Ectodermal cell (in vitro differentiated cells): ENCODE results near the gene HPCAL1.

Experiments
- H3K27ac ChIP-seq: 2 replicates; pipeline ENCODE4 v1.7.0; 2013; ENCODE audit warnings: mild to moderate bottlenecking, low read depth, low read length; ENCODE audit not compliant: insufficient read depth, poor library complexity, severe bottlenecking
- H3K27me3 ChIP-seq: 2 replicates; pipeline ENCODE4 v1.7.0; 2013; ENCODE audit warnings: mild to moderate bottlenecking, low read length; ENCODE audit not compliant: insufficient read depth, control insufficient read depth, poor library complexity, severe bottlenecking
- H3K36me3 ChIP-seq: one replicate; pipeline ENCODE4 v1.7.0; 2013; ENCODE audit warnings: low read length; ENCODE audit not compliant: control insufficient read depth, insufficient read depth
- H3K4me1 ChIP-seq: one replicate; pipeline ENCODE4 v1.7.0; 2013; ENCODE audit warnings: low read length; ENCODE audit not compliant: control insufficient read depth, insufficient read depth
- H3K4me3 ChIP-seq: 2 replicates; pipeline ENCODE4 v1.7.0; 2013; ENCODE audit warnings: low read depth, low read length, control low read depth; ENCODE audit not compliant: insufficient read depth
- H3K9me3 ChIP-seq: 2 replicates; pipeline ENCODE4 v1.7.0; 2013; ENCODE audit warnings: mild to moderate bottlenecking, low read length, moderate library complexity; ENCODE audit not compliant: control insufficient read depth
- WGBS, 2 experiments: methylation state at CpG; one replicate each; pipeline ENCODE4 v1.1.7; 2013; ENCODE audit warnings: missing lambda C conversion rate in 2 of 2; 5-methylcytosine and 5-hydroxymethylcytosine counted together

The HPCAL1 gene

GRCh38 chr2:10329880-10330699 lies 27.4 kb downstream of the HPCAL1 start:
- no peaks in the 10 kb centered on the region for H3K27me3 ChIP-seq
- no peaks in the 10 kb centered on the region for H3K36me3 ChIP-seq
- peaks cover 47% of the 10 kb centered on the region for H3K4me1 ChIP-seq
- H3K4me3 ChIP-seq = no peak overlapping the region
- WGBS, 2 experiments = 82 to 83% methylated on average over 21 of the region's 21 CpGs
- no peaks in the 10 kb centered on the region for H3K9me3 ChIP-seq
- H3K27ac ChIP-seq = no peak overlapping the region

- Histone ChIP-seq H3K36me3 (no peaks in the 10 kb centered on the region), H3K4me1 (peaks cover 47% of the 10 kb centered on the region), H3K27ac (no peak overlapping the region), H3K4me3 (no peak overlapping the region), H3K9me3 (no peaks in the 10 kb centered on the region), H3K27me3 (no peaks in the 10 kb centered on the region)
- WGBS, 2 experiments = 89 to 90% methylated on average over 9 of the region's 9 CpGs
These were observed 28.0 kb downstream of the HPCAL1 start for GRCh38 chr2:10330700-10331026.

GRCh38 chr2:10331027-10331701 lies 28.5 kb downstream of the HPCAL1 start:
- WGBS, 2 experiments = 82 to 83% methylated on average over 33 of the region's 33 CpGs
- no peaks in the 10 kb centered on the region for H3K36me3 ChIP-seq
- H3K27ac ChIP-seq = no peak overlapping the region
- no peaks in the 10 kb centered on the region for H3K27me3 ChIP-seq
- H3K4me1 ChIP-seq = peaks cover 47% of the 10 kb centered on the region
- H3K4me3 ChIP-seq = no peak overlapping the region
- H3K9me3 ChIP-seq = no peaks in the 10 kb centered on the region

GRCh38 chr2:10331702-10332401 lies 29.1 kb downstream of the HPCAL1 start:
- Histone ChIP-seq H3K9me3 (no peaks in the 10 kb centered on the region), H3K27ac (peak overlapping the region; percentile 0), H3K4me1 (peaks cover 44% of the 10 kb centered on the region), H3K36me3 (no peaks in the 10 kb centered on the region), H3K27me3 (no peaks in the 10 kb centered on the region), H3K4me3 (no peak overlapping the region)
- WGBS, 2 experiments = 83 to 87% methylated on average over 11 of the region's 11 CpGs

GRCh38 chr2:10332402-10333246 lies 29.9 kb downstream of the HPCAL1 start:
- Histone ChIP-seq H3K4me3 (no peak overlapping the region), H3K4me1 (peaks cover 38% of the 10 kb centered on the region), H3K36me3 (no peaks in the 10 kb centered on the region), H3K9me3 (no peaks in the 10 kb centered on the region), H3K27ac (peak overlapping the region; percentile 0), H3K27me3 (no peaks in the 10 kb centered on the region)
- 53 to 55% methylated on average over 13 to 15 of the region's 15 CpGs for WGBS, 2 experiments

GRCh38 chr2:10333247-10333613 lies 30.5 kb downstream of the HPCAL1 start:
- no peaks in the 10 kb centered on the region for H3K9me3 ChIP-seq
- no peaks in the 10 kb centered on the region for H3K36me3 ChIP-seq
- peaks cover 38% of the 10 kb centered on the region for H3K4me1 ChIP-seq
- no peak overlapping the region for H3K27ac ChIP-seq
- no peak overlapping the region for H3K4me3 ChIP-seq
- WGBS, 2 experiments = 54 to 55% methylated on average over 5 of the region's 5 CpGs
- H3K27me3 ChIP-seq = no peaks in the 10 kb centered on the region

GRCh38 chr2:10333966-10334365 lies 31.3 kb downstream of the HPCAL1 start:
- Histone ChIP-seq H3K27me3 (no peaks in the 10 kb centered on the region), H3K36me3 (no peaks in the 10 kb centered on the region), H3K4me3 (no peak overlapping the region), H3K9me3 (no peaks in the 10 kb centered on the region), H3K4me1 (peaks cover 38% of the 10 kb centered on the region), H3K27ac (no peak overlapping the region)
- 88% methylated on average over 7 of the region's 7 CpGs for WGBS, 2 experiments

- peaks cover 32% of the 10 kb centered on the region for H3K4me1 ChIP-seq
- no peak overlapping the region for H3K27ac ChIP-seq
- no peaks in the 10 kb centered on the region for H3K27me3 ChIP-seq
- H3K9me3 ChIP-seq = no peaks in the 10 kb centered on the region
- H3K36me3 ChIP-seq = no peaks in the 10 kb centered on the region
- no peak overlapping the region for H3K4me3 ChIP-seq
- 96 to 97% methylated on average over 9 of the region's 9 CpGs for WGBS, 2 experiments
These were observed 32.5 kb downstream of the HPCAL1 start for GRCh38 chr2:10335046-10335840.

GRCh38 chr2:10336283-10336682 lies 33.6 kb downstream of the HPCAL1 start:
- 94 to 95% methylated on average over 3 to 4 of the region's 4 CpGs for WGBS, 2 experiments

More at GRCh38 chr2:10336283-10336682, 33.6 kb downstream of the HPCAL1 start:
- H3K4me1 ChIP-seq = peaks cover 22% of the 10 kb centered on the region
- no peaks in the 10 kb centered on the region for H3K27me3 ChIP-seq
- H3K4me3 ChIP-seq = no peak overlapping the region
- no peaks in the 10 kb centered on the region for H3K9me3 ChIP-seq
- no peak overlapping the region for H3K27ac ChIP-seq
- no peaks in the 10 kb centered on the region for H3K36me3 ChIP-seq
